ENCODE measurements around the gene ANXA5.
"Not testable (repeated sequence)": the region's sequence is repeated elsewhere in the genome, so short reads cannot be mapped to it uniquely, and the experiment has no call there.

The ANXA5 gene

DNA sequence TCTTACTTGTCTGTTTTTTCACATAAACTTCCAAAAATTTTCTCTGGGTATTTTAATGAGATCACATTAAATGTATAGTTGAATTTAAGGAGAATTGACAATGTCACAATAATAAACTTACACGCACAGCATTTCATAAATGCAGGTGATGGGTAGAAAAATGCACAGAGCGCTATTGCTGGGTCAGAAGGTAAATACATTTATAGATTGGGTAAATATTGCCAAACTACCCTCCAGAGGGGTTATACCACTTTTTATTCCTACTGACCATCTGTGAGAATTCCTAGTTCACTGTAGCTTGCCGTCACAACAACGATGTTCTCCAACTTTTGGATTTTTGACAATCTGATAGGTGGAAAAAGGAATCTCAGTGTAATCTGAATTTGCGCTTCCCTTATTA is 34.6 kb downstream of the ANXA5 start:
- TF ChIP-seq, protein P1, sequence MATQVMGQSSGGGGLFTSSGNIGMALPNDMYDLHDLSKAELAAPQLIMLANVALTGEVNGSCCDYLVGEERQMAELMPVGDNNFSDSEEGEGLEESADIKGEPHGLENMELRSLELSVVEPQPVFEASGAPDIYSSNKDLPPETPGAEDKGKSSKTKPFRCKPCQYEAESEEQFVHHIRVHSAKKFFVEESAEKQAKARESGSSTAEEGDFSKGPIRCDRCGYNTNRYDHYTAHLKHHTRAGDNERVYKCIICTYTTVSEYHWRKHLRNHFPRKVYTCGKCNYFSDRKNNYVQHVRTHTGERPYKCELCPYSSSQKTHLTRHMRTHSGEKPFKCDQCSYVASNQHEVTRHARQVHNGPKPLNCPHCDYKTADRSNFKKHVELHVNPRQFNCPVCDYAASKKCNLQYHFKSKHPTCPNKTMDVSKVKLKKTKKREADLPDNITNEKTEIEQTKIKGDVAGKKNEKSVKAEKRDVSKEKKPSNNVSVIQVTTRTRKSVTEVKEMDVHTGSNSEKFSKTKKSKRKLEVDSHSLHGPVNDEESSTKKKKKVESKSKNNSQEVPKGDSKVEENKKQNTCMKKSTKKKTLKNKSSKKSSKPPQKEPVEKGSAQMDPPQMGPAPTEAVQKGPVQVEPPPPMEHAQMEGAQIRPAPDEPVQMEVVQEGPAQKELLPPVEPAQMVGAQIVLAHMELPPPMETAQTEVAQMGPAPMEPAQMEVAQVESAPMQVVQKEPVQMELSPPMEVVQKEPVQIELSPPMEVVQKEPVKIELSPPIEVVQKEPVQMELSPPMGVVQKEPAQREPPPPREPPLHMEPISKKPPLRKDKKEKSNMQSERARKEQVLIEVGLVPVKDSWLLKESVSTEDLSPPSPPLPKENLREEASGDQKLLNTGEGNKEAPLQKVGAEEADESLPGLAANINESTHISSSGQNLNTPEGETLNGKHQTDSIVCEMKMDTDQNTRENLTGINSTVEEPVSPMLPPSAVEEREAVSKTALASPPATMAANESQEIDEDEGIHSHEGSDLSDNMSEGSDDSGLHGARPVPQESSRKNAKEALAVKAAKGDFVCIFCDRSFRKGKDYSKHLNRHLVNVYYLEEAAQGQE (IDR thresholded peaks at IDR 0.05; ENCODE audit: insufficient replicate concordance, low read depth) = no peak
- no peak for TF ChIP-seq CTCF (IDR thresholded peaks at IDR 0.05; ENCODE audit: insufficient read depth, low read length)
- no peak for TF ChIP-seq SPI1 (IDR thresholded peaks at IDR 0.05; ENCODE audit: borderline replicate concordance, low read depth)
- TF ChIP-seq POLR2AphosphoS5 (IDR thresholded peaks at IDR 0.05; ENCODE audit: low read depth) = no peak
- no peak for TF ChIP-seq GABPA (IDR thresholded peaks at IDR 0.05; ENCODE audit: low read depth)
- DNase-seq (ENCODE audit: low read depth in 1 of 2, low spot score in 1 of 2) = no peak
- H3K4me3 ChIP-seq (replicated peaks; ENCODE audit: insufficient read depth, low read length) = no peak overlapping the region
- no peak overlapping the region for H3K27ac ChIP-seq (replicated peaks)
- no peaks in the 10 kb centered on the region for H3K27me3 ChIP-seq (ENCODE audit: insufficient read depth, poor library complexity, severe bottlenecking)

GRCh38 chr4:121660175-121660933 is 36.4 kb downstream of the ANXA5 start:
- not testable (repeated sequence) for DNase-seq (ENCODE audit: low read depth in 1 of 2, low spot score in 1 of 2)

GRCh38 chr4:121658125-121658524 is 38.7 kb downstream of the ANXA5 start:
- TF ChIP-seq, protein P1 (IDR thresholded peaks at IDR 0.05; ENCODE audit: insufficient replicate concordance, low read depth) = no peak
- TF ChIP-seq CTCF (IDR thresholded peaks at IDR 0.05; ENCODE audit: insufficient read depth, low read length) (no peak), POLR2AphosphoS5 (IDR thresholded peaks at IDR 0.05; ENCODE audit: low read depth) (no peak), GABPA (IDR thresholded peaks at IDR 0.05; ENCODE audit: low read depth) (no peak), SPI1 (IDR thresholded peaks at IDR 0.05; ENCODE audit: borderline replicate concordance, low read depth) (no peak)
- no peaks in the 10 kb centered on the region for H3K27me3 ChIP-seq (ENCODE audit: insufficient read depth, poor library complexity, severe bottlenecking)
- no peak for DNase-seq (ENCODE audit: low read depth in 1 of 2, low spot score in 1 of 2)
- no peak overlapping the region for H3K4me3 ChIP-seq (replicated peaks; ENCODE audit: insufficient read depth, low read length)
- H3K27ac ChIP-seq (replicated peaks) = no peak overlapping the region

More at GRCh38 chr4:121660175-121660933, 36.4 kb downstream of the ANXA5 start:
- H3K27ac ChIP-seq (replicated peaks); H3K27me3 ChIP-seq (ENCODE audit: insufficient read depth, poor library complexity, severe bottlenecking); H3K4me3 ChIP-seq (replicated peaks; ENCODE audit: insufficient read depth, low read length): not testable (repeated sequence)

DNA sequence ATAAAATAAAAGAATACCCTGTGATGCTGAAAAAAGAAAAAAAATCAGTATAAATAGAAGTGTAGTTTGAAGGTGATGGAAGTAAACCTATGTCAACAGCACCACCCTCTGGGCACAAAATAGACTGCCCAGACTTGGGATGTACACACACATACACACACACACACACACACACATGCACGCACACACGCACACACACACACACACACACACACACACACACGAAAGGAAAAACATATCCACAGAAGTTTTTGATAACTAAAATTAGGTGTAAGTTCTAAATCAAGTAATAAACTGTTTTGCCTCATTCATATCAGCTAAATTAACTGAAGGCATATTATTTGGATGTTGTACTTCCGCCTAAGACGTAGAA is 40.5 kb downstream of the ANXA5 start:
- TF ChIP-seq POLR2AphosphoS5 (IDR thresholded peaks at IDR 0.05; ENCODE audit: low read depth) (no peak), GABPA (IDR thresholded peaks at IDR 0.05; ENCODE audit: low read depth) (no peak), CTCF (IDR thresholded peaks at IDR 0.05; ENCODE audit: insufficient read depth, low read length) (no peak), SPI1 (IDR thresholded peaks at IDR 0.05; ENCODE audit: borderline replicate concordance, low read depth) (no peak)
- TF ChIP-seq, protein P1 (IDR thresholded peaks at IDR 0.05; ENCODE audit: insufficient replicate concordance, low read depth) = no peak
- H3K27me3 ChIP-seq (ENCODE audit: insufficient read depth, poor library complexity, severe bottlenecking) = no peaks in the 10 kb centered on the region
- no peak overlapping the region for H3K27ac ChIP-seq (replicated peaks)
- H3K4me3 ChIP-seq (replicated peaks; ENCODE audit: insufficient read depth, low read length) = no peak overlapping the region
- DNase-seq (ENCODE audit: low read depth in 1 of 2, low spot score in 1 of 2) = peak; percentile 23 to 38
